Fibroblast of skin of right quadriceps (primary cell): ENCODE measurements around the gene RNU1-1.
"Not testable (repeated sequence)": the region's sequence is repeated elsewhere in the genome, so short reads cannot be mapped to it uniquely, and the experiment has no call there.

Experiments used
- DNase-seq: peaks from one replicate; pipeline ENCODE4 v3.0.0-alpha.2; 2013

Gene RNU1-1

DNA sequence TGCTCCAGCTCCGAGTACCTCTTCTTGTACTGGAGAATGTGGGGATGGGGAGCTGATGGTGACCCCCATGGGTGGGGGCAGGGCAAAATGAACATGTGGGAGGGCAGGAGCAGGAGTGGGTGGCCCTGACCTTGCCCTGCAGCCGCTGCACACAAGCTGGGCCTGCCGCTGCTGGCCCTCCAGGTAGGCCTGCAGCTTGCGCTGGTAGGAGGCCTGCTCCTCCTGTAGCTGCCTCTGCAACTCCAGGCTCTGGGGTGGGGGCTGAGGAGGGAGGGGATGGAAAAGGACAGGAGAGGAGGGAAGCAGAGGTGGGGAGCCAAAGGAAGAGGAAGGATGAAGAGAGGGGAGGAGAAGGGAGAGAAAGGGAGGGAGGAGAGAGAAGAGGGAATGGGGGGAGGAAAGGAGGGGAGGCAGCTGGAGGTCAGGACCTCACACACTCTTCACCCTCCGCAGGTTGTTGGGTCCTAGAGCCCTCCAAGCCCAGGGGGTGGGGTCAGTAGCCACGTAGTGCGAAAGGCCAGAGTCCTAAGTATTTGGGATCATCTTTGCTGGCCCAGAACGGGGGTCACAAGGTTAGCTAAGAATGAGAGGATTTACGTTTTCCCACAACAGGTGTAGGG, 22.9 kb downstream of the RNU1-1 start:
- no peak for DNase-seq

DNA sequence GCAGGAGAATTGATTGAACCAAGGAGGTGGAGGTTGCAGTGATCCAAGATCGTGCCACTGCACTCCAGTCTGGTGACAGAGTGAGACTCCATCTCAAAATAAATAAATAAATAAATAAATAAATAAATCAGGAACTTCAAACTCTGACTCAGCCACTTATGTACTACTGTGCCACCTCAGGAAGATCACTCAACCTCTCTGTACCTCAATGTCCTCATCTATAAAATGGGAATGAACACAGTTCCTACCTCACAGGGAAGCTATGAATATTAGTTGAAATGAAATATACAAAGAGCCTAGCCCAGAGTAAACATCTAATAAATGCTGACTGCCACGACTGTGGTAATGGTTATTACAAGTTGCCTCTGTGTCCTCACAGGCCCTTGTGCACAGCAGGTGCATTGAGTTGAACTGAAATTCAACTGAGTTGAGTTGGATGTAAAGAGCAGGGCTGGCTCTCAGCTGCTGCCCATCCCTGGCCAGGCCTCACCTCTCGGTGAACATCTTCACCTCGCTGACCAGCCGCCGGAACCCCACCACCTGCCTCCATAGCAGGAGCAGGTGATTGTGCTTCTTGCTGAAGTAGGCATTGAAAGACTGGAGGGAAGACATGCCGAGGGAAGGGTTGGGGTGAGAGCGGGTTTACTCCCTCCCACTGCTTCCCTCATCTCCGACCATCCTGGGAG, 24.7 kb downstream of the RNU1-1 start:
- DNase-seq = not testable (repeated sequence)

DNA sequence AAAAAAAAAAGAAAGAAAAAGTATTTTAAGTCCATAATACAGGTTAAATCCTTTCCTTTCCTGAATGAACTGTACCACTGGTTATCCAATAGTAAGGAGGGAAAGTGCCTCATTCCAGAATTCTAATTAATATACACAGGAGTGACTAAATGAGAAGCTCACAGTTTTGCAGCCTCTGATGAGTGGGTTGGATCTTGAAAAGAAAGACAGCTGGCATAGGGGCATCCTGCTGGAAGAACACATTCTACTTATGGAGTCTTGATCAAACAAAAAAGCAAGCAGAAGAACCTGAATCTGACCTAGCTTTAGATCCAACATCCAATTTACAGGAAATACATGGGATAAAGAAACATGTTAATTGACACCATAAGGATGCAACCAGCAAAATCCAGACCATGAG, 27.1 kb downstream of the RNU1-1 start:
- not testable (repeated sequence) for DNase-seq

DNA sequence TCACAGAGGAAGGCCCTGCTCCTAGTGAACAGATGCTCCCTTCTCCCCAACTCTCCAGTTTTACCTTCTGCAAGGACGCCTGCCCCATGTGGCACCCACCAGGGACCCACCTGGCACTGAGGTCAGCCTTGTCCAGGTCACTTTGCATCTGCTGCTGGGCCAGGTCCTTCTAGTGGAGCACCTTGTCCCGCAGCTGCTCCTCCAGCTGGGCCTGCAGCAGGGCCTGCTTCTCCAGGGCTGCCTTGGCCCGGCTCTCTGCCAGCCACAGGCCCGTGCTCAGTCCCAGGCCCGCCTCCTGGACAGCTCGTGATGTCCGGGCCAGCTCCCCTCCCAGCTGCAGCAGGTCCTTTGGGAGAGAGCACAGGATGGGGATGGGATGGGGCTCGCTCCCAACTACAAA, 27.8 kb downstream of the RNU1-1 start:
- DNase-seq = not testable (repeated sequence)

DNA sequence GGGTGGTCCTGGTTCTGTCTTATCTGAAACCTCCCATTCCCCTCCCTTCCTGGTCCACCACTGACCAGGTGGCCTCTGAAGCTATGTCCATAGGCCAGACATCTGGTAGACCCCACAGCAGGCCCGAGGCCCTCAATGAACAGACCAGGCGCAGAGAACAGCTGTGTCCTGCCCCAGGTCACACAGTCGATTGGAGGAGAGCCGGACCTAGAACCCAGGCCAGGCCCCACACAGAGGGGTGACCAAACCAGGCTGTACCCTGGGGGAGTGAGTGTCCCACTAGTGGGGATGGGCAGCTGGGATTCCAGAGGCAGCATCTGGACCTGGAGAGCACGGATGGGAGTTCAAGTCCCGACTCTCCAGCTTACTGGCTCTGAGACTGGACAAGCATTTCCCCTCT, 29.2 kb downstream of the RNU1-1 start:
- no peak for DNase-seq

DNA sequence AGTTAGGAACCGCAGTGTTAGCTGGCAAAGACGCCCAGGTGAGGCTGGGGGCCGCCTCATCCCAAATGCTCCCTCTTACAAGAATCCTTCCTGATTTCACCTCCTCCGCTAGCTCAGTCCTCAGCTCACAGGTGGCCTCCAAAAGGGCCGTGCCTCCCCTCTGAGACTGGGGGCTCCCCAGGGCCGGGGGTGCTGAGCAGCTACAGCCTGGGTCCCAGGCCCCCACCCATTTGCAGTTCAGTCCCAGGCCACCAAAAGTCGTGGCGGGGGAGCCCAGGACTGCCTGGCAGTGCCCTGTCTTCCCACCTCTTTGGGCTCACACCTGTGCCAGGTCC, 29.6 kb downstream of the RNU1-1 start:
- no peak for DNase-seq

DNA sequence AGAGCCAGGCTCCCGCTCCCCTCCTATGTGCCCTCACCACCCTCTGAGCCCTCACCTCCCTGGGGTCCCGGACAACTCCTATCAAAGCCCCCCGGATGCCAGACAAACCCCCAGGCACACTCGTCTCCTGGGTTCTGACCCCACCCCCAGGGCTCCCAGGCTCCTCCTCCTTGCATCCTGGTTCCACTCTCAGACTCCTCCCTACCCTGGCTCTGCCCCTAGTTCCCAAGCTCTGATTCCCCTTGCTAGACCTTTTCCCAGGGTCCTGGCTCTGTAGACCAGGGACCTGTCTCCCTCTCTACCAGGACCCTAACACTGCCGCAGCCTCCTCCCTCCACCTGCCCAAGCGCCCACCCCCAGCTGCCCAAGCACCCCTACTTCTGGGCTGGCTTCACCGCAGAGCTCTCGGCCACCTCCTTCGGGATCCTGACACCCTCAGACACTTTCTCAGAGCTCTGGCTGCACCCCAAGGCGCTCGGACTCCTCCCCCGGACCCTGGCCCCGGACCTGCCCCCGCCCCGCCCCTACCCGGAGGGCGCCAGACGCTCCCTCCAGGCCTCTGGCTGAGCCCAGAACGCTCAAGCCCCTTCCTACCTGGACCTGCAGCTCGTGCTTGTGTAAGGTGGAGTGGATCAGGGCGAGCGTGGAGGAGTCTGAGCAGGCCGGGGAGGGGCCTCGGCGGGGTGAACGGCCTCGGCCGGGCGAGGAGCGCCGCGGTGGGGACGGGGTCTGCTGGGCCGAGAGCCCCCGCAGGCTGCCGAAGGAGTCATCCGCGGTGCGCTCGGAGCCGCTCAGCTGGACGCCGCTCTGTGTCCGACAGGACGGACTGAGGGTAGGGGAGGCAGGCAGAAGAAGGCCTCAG, 30.2 kb downstream of the RNU1-1 start:
- not testable (repeated sequence) for DNase-seq

DNA sequence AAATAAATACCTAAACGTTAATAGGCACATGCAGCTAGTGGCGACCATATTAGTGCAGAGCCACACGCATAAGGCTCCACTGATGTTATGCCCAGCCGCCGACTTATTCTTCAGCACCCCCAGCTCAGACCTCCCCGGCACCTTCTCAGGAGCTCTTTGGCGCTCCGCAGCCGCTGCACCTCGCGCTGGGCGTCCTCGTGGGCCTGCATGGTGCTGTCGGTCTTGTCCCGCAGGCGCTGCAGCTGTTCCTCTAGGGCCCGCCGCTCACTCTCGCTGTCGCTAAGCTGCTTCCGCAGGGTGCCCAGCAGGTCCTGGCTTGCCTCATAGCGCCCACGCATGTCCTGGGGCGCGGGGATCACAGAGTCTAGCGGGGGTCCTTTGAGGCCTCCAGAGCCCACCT, 30.9 kb downstream of the RNU1-1 start:
- DNase-seq = not testable (repeated sequence)

DNA sequence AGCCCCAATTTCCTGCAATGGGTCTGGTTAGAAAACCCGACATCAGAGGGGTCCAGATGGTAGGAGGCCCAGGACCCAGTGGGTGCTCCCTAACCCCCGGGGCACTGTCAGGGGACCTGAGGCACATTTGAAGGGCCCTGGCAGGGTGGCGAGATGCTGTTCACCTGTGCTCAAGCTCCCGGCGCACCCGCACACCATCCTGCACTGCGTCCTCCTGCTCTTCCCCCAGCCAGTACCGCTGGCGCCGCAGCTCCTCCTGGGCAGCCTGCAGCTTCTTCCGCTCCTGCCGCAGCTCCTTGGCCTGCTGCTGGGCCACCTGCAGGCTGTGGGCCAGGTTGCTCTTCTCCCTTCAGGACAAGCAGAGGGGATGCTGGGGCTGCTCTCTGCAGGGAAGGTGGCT, 36.0 kb downstream of the RNU1-1 start:
- no peak for DNase-seq

DNA sequence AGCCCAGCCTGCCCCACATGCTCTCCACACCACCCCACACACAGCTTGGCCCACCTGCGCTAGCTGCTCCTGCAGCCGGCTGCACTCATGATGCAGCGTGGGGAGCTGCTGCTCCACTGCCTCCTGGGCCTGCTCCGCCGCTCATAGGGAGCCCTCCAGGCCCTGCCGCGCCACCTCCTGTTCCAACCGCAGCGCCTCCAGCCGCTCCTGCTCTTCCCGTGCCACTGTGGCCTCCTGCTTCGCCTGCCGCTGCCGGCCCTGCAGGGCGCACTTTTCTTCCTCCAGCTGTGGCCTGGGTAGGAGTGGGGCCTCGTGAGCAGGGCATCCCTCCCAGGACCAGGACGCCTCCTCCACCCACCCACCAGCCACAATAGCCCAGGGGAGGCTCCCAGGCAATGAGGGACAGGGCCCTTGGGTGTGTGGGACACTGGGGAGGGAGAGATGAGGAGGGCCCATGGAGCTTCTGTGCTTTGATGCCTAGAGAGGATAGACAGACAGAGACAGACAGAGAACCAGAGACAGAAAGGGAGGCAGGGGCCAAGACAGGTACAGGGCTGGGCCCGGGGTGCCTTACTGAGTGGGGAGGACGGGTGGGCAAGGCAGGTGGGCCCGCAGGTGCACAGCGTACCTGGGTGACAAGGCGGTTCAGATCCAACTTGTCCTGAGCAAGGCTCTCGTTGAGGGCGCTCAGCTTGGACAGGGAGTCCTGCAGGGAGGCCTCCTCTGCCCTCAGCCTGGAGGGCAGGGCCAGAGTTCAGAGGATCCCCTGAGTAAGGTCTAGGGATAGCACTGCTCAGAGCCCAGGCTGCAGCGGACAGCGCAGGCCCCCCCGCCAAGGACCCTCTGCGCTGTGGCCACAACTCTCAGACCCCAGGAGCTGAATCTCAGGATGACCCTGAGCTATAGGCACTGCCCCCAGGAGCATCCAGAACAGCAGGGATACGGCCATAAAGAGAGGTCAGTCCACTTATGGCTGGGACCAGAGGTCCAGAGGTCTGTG, 38.0 kb downstream of the RNU1-1 start:
- not testable (repeated sequence) for DNase-seq

DNA sequence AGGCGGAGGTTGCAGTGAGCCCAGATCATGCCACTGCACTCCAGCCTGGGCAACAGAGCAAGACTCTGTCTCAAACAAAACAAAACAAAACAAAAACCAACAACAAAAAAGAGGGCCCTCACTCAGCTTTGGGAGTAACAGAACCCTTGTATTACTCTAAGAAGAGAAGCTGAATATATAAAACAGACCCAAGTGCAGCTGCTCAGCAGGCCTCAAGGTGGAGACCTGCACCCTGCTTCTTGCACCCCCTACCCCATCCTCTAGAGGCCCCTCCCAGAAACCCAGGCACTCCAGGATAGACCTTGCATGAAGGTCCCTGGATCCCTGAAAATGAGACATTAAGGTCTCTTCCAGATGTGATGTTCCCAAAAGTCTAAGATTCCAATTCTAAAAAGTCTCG, 39.2 kb downstream of the RNU1-1 start:
- not testable (repeated sequence) for DNase-seq

DNA sequence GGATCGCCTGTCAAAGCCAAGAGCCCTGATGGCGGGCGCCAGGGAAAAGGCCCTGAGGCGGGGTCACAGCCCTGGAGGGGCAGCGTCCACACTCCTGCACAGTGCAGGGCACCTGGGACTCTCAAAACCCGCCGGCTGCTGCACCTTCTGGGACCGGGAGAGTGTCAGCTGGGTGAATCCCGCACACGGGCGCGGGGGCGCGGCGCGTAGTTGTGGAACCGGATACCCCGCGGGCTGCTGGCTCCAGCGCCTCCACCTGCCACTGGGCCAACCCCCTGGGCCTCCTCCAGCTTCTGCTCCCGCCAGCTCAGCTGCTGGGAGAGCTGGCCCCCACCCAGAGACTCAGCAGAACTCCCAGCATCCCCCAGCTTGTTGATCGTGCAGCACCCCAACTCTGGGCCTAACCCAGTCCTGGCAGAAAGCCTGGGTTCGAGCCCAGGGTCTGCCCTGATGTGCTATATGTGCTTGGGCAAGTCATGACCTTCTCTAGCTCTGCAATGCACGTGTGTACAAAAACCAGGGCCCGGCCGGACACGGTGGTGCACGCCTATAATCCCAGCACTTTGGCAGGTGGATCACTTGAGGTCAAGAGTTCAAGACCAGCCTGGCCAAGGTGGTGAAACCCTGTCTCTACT, 39.8 kb downstream of the RNU1-1 start:
- DNase-seq = no peak

DNA sequence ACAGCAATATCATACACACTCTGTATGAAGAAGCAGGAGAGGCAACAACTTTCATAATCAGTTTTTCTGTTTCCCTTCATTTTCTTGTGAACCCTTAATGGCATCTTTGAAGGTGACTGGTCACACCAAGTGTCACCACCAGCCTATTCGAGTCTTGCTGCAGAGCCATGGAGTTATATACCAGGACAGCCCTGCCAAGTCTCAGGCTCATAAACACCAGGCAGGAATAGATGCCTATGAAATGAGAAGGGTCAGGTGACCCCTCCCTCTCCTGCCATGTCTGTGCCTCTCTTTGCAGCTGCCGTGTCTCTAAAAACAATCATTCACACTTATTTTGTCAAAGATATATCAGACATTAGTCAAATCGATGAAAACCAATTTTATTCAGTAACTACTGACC, 45.5 kb downstream of the RNU1-1 start:
- no peak for DNase-seq

DNA sequence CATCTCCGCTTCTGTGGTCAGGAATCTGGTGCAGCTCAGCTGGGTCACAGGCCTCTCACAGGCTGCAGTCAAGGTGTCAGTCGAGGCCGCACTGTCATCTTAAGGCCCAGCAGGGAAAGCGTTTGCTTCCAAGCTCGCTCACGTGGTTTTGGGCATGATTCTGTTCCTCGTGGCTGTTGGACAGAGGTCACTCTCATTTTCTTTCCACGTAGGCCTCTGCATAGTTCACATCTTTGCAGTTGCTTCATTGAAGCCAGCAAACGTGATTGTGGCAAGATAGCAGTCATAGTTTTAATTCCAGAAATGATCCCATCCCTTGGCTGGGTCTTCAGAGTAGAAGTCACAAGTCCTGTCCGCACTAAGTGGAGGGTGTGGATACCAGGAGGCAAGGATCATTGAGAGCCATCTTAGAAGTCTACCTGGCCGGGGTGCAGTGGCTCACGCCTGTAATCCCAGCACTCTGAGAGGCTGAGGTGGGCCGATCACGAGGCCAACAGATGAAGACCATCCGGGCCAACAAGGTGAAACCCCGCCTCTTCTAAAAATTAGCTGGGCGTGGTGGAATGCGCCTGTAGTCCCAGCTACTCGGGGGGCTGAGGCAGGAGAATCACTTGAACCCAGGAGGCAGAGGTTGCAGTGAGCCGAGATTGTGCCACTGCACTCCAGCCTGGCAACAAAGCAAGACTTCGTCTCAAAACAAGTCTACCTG, 49.0 kb downstream of the RNU1-1 start:
- no peak for DNase-seq
